ENCODE measurements around the gene KLHL3. TPM values are rescaled to one million over a fixed set of nuclear protein-coding genes. Genes with fewer than 3 reads are reported as not detected.

The KLHL3 gene
- total RNA-seq, 2 experiments from 2014 or later, result 9.2 to 12.2 TPM

GRCh38 chr5:137761566-137761965, 25.7 kb upstream of the KLHL3 start:
- DNase-seq, result no peak
- Mint-ChIP-seq H3K4me3 (no peak overlapping the region), H3K27me3 (peaks cover 2% of the 10 kb centered on the region), H3K36me3 (ENCODE audit: low read depth) (peaks cover 1% of the 10 kb centered on the region), H3K4me1 (ENCODE audit: low read depth) (no peaks in the 10 kb centered on the region), H3K27ac (no peak overlapping the region), H3K9me3 (no peaks in the 10 kb centered on the region)
- intact Hi-C loops (cut with micrococcal nuclease), result no loop called here
- no peak for TF ChIP-seq CTCF (IDR thresholded peaks at IDR 0.05)
- ATAC-seq, result no peak
- ChIA-PET POLR2A (no interaction called here), CTCF (interaction anchor here (1.3 to 3.1 kb wide), 4 partner anchors 18 to 132 kb away, joined by 4 to 22 read pairs (median 8); no protein-coding TSS in a partner anchor)

- Mint-ChIP-seq H3K27me3 (peaks cover 2% of the 10 kb centered on the region), H3K36me3 (ENCODE audit: low read depth) (peaks cover 1% of the 10 kb centered on the region), H3K4me3 (no peak overlapping the region), H3K4me1 (ENCODE audit: low read depth) (no peaks in the 10 kb centered on the region), H3K27ac (no peak overlapping the region), H3K9me3 (no peaks in the 10 kb centered on the region)
- POLR2A ChIA-PET, result no interaction called here
- intact Hi-C loops (cut with micrococcal nuclease), result no loop called here
- ATAC-seq, result no peak
- CTCF ChIA-PET, result interaction anchor here (1.1 to 3.1 kb wide), 6 partner anchors 18 to 308 kb away, joined by 3 to 22 read pairs (median 4); no protein-coding TSS in a partner anchor
- no peak for DNase-seq
- TF ChIP-seq CTCF (IDR thresholded peaks at IDR 0.05), result no peak
These were observed 25.0 kb upstream of the KLHL3 start for GRCh38 chr5:137760719-137761516.

- Mint-ChIP-seq H3K4me3 (no peak overlapping the region), H3K27me3 (peaks cover under 1% of the 10 kb centered on the region), H3K4me1 (ENCODE audit: low read depth) (peaks cover under 1% of the 10 kb centered on the region), H3K9me3 (no peaks in the 10 kb centered on the region), H3K27ac (no peak overlapping the region), H3K36me3 (ENCODE audit: low read depth) (peaks cover under 1% of the 10 kb centered on the region)
- no peak for TF ChIP-seq CTCF (IDR thresholded peaks at IDR 0.05)
- DNase-seq, result no peak
- ATAC-seq, result no peak
- ChIA-PET CTCF (interaction anchor here (1.1 to 3.1 kb wide), 5 partner anchors 17 to 308 kb away, joined by 3 to 22 read pairs (median 5); no protein-coding TSS in a partner anchor), POLR2A (no interaction called here)
- intact Hi-C loops (cut with micrococcal nuclease), result no loop called here
These were observed 24.4 kb upstream of the KLHL3 start for GRCh38 chr5:137760294-137760693.

GRCh38 chr5:137758715-137759306, 22.9 kb upstream of the KLHL3 start:
- no peaks in the 10 kb centered on the region for H3K27me3 Mint-ChIP-seq
- ChIA-PET CTCF (interaction anchor here (3.1 kb wide), 1 partner anchor 21 kb away, joined by 22 read pairs; no protein-coding TSS in a partner anchor), POLR2A (no interaction called here)
- peaks cover 9% of the 10 kb centered on the region for H3K36me3 Mint-ChIP-seq (ENCODE audit: low read depth)
- ATAC-seq (no peak), DNase-seq (no peak)
- H3K4me3 Mint-ChIP-seq, result no peak overlapping the region
- H3K27ac Mint-ChIP-seq, result no peak overlapping the region
- TF ChIP-seq CTCF (IDR thresholded peaks at IDR 0.05), result no peak
- intact Hi-C loops (cut with micrococcal nuclease), result no loop called here
- H3K4me1 Mint-ChIP-seq (ENCODE audit: low read depth), result peaks cover 5% of the 10 kb centered on the region
- H3K9me3 Mint-ChIP-seq, result no peaks in the 10 kb centered on the region

GRCh38 chr5:137758121-137758520, 22.2 kb upstream of the KLHL3 start:
- ChIA-PET POLR2A (no interaction called here), CTCF (no interaction called here)
- Mint-ChIP-seq H3K9me3 (no peaks in the 10 kb centered on the region), H3K27ac (no peak overlapping the region), H3K4me1 (ENCODE audit: low read depth) (peaks cover 5% of the 10 kb centered on the region), H3K27me3 (no peaks in the 10 kb centered on the region), H3K36me3 (ENCODE audit: low read depth) (peaks cover 15% of the 10 kb centered on the region), H3K4me3 (no peak overlapping the region)
- no peak for TF ChIP-seq CTCF (IDR thresholded peaks at IDR 0.05)
- intact Hi-C loops (cut with micrococcal nuclease), result no loop called here
- ATAC-seq (no peak), DNase-seq (no peak)

Measured in activated CD8-positive, alpha-beta T cell treated with anti-CD3 and anti-CD28 coated beads for 36 hours (primary cell).